Stimulated activated CD4-positive, alpha-beta T cell treated with anti-CD3 and anti-CD28 coated beads, Interleukin-12 subunit alpha, Interleukin-12 subunit beta, amount 100 ng/mL, for 4 hours (primary cell): Measurements from ENCODE around the gene EPHA8.

ENCODE experiments used
- DNase-seq: peaks from one replicate; pipeline ENCODE4 v3.0.0-alpha.2; 2020

The EPHA8 gene

DNA sequence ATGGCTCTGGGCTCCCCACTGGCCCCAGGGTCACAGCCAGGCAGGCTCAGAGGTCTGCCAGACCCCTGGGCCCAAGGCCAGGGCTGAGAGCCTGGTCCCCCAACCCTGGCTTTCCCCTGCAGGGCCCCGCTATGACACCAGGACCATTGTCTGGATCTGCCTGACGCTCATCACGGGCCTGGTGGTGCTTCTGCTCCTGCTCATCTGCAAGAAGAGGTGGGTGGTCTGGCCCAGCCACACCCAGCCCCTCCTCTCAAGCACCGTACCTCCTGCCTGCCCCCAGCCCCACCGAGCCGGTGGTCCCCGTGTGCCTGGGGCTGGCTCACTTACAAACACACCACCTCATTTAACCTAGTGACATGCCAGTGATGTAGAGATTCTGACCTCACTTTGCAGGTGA, 31.8 kb downstream of the EPHA8 start:
- no peak for DNase-seq

DNA sequence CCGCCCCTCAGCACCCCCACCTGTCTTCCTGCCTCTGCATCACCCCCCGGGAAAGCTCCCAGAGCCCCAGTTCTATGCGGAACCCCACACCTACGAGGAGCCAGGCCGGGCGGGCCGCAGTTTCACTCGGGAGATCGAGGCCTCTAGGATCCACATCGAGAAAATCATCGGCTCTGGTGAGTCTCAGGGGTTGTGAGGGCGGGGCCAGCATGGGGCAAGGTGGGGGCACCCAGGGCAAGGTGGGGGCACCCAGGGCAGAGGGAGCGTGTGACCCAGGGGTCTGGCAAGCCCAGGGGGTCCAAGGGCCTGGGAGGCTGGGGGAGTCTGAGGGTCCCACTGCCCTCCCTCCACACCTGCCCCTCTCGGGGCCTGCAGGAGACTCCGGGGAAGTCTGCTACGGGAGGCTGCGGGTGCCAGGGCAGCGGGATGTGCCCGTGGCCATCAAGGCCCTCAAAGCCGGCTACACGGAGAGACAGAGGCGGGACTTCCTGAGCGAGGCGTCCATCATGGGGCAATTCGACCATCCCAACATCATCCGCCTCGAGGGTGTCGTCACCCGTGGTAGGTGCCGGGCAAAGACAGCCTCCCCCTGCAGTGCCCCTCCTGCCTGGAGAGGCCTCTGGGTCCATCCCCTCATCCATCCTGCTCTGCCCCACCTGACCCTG, 34.1 kb downstream of the EPHA8 start:
- DNase-seq, result no peak

DNA sequence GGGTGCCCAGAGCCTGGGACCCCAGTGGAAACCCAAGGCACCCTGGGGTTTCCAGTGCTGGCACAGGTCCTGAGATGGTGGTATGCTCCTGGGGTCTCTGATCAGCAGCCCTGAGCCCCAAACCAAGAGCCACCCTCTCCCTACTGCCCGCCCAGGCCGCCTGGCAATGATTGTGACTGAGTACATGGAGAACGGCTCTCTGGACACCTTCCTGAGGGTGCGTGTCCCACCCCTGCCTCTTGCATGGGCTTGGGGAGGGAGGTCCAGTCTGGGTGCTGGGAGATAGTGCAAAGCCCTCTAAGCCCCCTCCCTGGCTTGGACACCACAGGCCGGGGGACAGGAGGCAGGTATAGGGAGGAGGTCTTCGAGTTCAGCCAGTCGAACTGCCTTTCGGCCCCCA, 34.7 kb downstream of the EPHA8 start:
- DNase-seq, result no peak

DNA sequence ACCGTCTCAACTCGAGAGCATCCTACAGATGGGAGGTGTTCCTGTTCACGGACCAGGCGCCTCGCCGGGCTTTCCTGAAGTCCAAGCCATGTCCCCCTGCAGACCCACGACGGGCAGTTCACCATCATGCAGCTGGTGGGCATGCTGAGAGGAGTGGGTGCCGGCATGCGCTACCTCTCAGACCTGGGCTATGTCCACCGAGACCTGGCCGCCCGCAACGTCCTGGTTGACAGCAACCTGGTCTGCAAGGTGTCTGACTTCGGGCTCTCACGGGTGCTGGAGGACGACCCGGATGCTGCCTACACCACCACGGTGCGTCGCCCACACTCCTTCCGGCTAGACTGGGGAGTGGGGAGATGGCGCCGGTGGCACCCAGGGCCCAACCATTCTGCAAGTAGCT, 35.4 kb downstream of the EPHA8 start:
- no peak for DNase-seq

DNA sequence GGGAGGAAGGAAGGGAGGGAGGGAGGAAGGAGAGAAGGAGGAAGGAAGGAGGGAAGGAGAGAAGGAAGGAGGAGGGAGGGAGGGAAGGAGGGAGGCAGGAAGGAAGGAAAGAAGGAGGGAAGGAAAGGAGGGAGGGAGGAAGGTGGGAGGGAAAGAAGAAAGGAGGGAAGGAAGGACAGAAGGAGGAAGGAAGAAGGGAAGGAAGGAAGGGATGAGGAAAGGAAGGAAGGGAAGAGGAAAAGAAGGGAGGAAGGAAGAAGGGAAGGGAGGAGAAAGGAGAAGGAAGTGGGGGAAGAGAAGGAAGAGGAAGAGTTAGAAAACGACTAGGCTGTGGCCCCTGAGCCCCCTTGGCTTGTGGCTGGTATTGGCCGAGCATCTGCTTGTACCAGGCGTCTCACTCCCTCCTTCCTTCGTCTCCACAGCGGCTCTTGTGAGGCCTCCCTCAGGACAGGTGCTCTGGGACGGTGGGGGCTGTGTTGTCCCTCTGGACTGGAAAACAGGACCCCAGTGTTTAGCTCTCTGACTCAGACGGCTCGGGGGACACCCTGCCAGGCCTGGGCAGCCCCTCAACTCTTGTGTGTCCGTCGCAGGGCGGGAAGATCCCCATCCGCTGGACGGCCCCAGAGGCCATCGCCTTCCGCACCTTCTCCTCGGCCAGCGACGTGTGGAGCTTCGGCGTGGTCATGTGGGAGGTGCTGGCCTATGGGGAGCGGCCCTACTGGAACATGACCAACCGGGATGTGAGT, 37.0 kb downstream of the EPHA8 start:
- no peak for DNase-seq

DNA sequence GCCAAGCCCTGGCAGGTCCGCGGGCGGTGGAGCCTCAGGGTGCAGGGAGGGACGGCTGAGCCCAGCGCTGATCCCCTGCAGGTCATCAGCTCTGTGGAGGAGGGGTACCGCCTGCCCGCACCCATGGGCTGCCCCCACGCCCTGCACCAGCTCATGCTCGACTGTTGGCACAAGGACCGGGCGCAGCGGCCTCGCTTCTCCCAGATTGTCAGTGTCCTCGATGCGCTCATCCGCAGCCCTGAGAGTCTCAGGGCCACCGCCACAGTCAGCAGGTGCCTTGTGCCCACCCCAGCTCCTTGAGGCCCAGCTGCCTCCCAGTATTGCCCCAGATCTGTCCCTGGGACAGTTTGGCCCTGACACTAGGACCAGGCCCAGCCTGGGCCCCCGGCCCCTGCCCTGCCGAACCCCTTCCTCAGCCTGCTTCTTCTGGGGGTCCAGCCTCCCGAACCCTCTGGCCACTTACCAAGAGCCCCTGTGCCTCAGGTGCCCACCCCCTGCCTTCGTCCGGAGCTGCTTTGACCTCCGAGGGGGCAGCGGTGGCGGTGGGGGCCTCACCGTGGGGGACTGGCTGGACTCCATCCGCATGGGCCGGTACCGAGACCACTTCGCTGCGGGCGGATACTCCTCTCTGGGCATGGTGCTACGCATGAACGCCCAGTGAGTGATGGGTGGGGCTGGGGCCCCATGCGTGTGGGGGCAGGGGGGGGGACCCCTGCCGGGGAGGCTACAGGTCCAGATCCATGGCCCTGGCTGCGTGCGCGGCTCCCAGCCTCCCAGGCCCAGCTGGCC, 37.7 kb downstream of the EPHA8 start:
- DNase-seq, result no peak

DNA sequence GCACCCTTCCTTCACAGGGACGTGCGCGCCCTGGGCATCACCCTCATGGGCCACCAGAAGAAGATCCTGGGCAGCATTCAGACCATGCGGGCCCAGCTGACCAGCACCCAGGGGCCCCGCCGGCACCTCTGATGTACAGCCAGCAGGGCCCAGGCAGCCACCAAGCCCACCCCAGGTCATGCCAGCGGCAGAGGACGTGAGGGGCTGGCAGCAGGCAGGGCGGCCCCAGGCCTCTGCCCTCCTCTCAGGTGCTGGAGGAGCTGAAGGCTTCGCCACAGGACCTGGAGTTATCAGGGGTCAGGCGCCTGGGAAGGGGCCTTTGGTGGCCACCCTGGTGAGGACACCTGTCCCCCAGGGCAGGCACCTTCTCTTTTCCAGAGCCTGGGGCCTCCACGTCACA, 38.3 kb downstream of the EPHA8 start:
- DNase-seq, result no peak

DNA sequence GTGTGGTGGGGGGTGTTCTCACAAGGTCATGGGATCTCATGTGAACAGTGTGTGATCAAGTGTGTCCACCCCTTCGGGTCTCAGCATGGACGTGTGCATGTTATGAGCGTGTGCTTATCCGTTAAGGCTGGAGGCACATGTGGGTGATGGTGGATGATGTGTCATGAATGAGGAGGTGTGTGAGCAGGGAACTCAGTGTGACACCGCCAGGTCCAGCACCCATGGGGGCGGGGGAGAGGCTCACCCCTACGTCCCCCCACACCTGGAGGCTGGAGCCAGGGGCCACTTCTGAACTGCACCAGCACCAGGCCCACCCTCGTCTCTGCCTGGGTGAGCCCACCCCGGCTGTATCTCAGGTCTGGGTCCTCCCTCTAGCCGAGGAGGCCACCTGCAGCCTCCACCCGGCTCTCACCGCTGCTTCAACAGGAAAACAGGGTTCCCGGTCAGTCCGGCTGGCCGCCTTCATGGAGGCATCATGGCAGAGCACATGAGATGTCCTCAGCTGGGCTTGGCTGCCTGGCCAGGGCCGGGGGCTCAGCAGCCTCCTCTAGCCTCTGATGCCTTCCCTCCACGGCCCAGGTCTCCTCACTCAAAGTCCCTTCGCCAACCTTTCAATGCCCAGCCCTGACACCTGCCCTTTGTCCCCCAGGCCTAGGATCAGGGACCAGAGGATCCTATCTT, 38.9 kb downstream of the EPHA8 start:
- no peak for DNase-seq

DNA sequence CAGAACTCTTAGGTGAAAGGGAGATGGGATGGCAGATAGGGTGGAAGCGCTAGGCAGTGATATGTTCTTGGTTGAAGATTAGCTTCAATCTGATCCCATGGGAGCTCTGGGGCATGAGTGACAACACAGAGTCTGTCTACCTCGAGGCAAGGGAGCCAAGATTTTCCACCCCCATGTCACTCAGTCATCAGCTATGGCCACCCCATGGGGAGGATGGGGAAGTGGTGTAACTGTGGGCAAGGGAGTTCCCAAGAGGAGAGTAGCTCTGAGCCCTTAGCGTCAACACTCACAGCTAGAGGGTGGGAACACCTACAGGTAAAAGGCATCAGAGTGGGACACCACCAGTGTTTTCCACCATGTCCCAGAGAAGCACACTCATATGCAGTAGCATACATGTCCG, 42.9 kb downstream of the EPHA8 start:
- DNase-seq, result no peak

DNA sequence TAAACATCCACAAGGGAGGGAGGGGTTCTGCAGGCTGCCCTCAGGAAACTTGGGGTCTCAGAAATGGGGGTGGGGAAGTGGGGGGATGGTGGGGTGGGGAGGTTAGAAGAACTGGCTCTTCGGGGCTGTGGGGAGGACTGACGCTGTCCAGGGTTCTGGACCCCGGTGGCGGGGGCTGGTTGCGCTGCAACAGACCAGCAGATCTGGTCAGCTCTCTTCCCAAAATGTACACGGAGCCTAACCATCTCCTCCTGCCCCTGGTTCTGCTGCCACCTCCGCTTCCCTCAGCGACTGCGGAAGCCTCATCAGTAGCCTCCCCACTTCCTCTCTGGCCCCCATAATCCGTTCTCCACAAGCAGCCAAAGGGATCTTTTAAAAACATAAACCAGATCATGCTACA, 43.9 kb downstream of the EPHA8 start:
- DNase-seq, result no peak

DNA sequence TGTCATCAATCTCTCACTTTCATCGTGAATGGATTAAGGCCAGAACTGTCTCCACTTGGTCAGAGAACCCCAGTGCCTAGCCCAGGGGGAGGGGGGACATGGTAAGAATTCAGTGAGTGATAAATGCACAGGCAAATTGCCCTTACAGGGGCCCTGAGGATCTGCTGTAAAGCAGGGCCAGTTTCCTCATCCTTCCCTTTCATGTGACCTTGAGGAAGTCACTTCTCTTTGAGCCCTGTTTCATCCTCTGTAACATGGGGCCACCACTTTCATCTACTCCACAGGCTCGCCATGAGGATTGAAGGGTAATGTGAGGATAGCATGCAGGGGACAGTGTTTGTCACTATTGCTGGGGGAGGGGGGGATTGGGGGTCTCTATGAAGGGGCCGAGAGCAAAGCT, 45.1 kb downstream of the EPHA8 start:
- no peak for DNase-seq

DNA sequence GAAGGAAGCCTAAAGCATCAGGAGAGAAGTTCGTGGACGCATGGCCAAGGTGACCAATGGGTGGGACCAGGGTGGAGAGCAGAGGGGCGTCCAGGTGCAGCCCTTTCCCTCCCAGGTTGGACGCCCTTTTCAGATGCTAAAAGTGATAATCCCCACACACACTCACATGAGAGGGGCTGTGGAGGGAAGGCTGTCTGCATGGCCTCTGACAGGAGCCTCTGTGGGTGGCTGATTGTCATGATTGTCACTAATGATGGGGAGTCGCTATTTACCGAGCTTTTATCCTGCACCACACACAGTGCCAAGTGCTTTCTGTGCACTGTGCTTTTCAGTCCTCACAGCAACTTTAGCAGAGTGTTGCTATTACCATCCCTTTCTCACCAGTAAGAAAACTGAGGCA, 46.0 kb downstream of the EPHA8 start:
- no peak for DNase-seq

DNA sequence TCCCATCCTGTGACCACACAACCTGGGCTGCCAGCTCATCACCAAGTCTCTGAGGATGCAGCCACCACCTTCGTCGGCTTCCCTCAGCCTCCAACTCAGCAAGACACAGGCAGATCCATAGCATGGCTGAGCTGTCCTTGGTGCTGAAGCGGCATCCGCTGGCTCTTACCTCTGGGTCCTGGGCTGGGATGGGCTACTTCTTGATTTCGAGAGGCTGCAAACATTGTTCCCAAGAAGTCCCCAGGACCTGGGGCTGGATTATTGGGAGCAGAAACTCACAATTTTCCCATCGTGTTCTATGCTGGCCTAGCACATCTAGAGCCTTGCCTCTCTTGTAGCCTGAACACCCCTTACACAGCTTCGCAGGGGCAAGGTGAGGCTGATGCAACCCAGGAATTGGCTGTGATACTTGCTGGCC, 48.2 kb downstream of the EPHA8 start:
- no peak for DNase-seq

DNA sequence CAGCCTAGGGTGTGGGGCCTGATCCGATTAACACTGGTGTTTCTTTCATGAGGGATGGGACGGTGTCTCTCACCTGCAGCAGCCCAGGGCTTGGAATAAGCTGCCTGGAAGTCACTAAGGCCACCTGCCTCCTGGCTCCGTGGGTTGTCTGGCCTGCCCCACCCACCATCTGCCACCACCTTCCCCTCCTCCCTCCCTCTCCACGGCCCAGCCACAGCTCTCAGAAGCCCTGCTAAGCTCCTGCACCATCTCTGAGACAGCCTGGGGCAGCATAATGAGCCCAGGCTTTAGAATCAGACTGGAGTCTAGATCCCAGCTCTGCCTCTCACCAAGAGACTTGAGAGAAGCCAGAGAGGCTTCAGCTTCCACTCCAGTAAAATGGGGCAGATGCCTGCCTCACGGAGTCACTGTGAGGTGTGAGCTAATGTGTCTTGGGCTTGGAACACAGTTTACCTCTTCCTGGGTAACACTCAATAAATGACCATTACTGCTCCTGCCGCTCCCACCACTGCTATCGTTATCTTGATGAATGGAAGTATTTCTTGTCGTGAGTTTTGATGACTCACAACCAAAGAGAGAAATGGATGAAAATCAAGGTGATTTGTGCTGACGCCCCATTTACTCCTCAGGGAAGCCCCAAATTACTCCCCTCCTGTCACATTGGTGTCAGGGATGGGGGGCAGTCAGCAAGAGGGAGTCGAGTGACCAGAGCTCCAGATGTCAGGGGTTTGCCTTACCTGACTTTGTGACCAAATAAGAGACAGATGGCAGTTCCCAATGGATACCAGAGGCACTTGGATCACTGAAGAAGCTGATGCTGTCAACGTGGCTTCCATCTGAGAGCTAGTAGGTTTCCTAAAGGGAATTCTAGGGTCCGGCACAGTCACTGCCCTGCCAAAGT, 49.6 kb downstream of the EPHA8 start:
- DNase-seq, result no peak

DNA sequence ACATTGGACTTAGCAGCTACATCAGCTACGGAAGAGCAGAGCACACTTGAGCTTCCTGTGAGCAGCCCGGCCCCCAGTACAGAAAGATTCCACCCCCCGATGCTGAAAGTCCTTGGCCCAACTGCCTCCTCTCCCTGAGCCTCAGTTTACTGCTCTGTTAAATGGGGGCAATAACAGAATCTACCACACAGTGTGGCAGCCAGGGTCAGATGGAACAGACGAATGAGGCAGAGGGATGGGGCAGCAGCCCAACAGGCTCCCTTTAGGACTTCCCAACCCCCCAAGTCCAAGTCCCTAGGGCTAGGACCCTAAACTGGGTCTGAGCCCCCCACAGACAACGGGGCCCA, 50.3 kb downstream of the EPHA8 start:
- DNase-seq, result no peak

DNA sequence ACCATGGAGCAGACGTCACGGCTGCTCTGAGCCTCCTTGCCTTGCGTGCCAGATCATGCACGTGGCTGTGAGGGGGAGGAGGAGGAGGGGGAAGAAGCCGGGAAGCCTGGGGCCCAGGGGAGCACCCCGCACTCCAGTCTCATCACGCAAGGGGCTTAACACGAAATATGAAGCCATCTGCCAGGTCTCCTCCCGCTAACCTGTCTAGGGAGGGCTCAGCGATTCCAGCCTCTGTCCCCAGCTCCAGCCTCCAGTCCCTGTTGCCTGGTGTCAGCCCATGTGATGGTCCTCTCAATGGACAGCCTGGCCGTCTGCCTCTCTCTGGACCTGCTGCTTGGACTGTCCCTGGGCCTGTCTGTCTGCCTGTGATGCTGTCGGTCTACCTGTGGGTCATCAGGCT, 50.7 kb downstream of the EPHA8 start:
- DNase-seq, result no peak

DNA sequence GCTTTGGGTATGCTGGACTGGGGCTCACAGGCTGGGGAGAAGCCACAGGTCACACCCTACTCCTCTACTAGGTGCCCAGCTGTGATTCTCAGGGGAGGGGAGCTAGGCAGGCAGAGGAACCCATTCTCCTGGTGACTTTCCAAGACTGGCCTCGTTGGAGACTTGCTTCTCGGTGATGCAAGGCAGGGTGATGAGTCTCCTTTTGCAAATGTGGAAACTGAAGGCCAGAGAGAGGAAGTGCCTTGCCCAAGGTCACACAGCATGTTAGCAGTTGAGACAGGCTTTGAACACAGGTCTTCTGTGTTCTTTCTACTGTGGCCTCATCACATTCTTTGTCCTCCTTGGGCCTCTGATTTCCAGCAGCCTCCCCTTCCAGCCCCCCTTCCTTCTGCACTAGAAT, 52.6 kb downstream of the EPHA8 start:
- no peak for DNase-seq

DNA sequence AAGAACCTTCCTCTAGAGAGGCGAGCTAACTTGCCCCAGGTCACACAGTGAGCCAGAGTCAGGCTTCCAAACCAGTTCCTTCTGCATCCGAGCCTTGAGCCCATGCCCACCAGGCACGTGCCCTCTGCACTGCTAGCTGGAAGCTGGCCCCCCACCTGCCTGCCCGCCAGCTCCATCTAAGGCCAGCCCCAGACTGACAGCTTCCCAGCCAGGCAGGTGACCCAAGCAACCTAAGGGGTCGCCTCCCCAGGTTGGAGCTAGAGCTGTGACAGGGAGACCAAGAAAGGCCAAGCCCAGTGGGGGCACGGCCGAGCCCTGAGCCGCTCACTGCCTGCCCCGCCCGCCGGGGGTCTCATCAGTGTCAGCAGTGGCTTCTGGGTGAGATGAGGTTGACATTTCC, 53.3 kb downstream of the EPHA8 start:
- no peak for DNase-seq

DNA sequence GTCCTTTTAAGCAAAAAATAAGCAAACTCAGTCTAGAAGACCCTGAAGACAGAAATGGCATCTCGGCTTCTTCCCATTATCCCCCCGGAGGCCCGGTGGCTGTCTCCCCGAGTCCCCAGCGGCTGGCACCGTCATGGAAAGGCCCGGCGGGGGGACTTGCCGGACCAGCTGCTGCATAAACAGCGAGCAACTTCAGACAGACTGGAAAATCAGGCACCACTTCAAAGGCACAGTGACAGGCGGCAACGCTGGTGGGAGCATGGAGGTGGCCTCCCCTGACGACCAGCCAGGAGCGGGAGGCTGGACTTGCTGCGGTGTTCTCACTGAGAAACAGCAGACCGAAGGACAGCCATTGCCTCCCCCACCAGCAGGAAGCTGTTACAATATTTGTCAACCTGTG, 54.8 kb downstream of the EPHA8 start:
- DNase-seq, result no peak

DNA sequence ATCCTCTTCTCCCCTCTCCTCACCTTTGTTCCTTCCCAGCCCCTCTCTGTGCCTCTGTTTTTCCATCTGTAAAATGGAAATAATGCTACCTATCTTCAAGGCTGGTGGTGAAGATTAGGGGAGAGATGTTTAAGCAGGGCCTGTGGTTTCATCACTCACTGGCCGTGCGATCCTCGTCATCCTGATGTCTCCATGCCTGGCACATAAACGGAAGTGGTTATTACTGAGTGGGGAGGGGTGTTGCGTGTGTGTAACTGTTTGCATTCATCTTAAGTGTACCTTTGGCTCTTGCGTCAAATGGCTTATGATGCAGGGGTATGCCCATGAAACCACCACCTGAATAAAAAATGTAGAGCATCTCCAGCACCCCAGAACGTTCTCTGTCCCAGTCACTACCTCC, 56.0 kb downstream of the EPHA8 start:
- no peak for DNase-seq

DNA sequence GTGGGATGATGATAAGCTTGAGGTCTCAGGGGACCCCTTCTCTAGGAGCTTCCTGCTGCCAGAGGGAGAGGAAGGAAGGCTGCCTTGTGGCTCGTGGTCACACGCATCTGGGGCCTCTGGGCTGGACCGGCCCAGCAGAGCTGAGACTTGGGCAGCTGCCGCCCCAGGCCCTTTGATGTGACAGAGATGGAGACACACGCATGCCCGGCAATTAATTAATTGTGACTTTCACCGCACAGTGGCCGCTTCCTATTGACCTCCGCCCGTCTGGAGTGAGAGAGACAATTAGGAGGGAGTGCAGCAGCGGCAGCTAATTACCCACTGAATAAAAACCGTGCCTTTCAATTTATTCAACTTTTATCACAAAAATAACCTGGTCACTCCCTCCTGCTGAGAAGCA, 56.5 kb downstream of the EPHA8 start:
- DNase-seq, result no peak

DNA sequence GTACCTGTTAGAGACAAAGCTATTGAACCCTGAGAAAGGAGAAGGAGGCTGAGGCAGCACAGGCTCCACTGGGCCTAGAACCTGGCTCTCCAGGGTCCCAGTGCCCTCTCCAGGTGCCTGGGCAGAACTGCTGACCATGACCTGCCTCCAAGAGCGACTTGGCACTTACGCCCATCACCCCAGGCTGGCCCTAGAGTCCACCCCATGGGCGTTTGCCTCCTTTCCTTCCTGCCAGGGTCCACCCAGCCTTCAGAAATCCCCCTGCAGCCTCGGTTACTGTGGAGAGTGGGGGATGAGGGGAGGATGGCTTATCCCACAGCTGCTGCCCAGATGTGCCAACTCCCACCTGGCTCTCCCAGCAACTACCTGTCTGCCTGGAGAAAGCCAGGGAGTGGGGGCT, 58.5 kb downstream of the EPHA8 start:
- DNase-seq, result no peak
